GM23338 (cell line): ENCODE results near the gene SIRPA.

Experiments
- CREB1 ChIP-seq: fragments of 250-450 bp; sonication (Bioruptor Pico); IDR thresholded peaks from 2 replicates; pipeline ENCODE4 v1.5.0; 2020; ENCODE audit warnings: low read depth, mild to moderate bottlenecking, moderate library complexity
- EZH2 ChIP-seq: fragments of 200-600 bp; sonication (generic); IDR thresholded peaks from one replicate; pipeline ENCODE4 v1.8.0; 2017; ENCODE audit warnings: antibody characterized with exemption, mild to moderate bottlenecking, low read depth; ENCODE audit not compliant: unreplicated experiment
- EZH2phosphoT487 ChIP-seq: fragments of 200-600 bp; sonication (generic); IDR thresholded peaks from one replicate; pipeline ENCODE4 v1.8.1; 2018; ENCODE audit warnings: antibody characterized with exemption; ENCODE audit not compliant: unreplicated experiment
- JUNB ChIP-seq: IDR thresholded peaks from one replicate; pipeline ENCODE4 v1.6.1; 2016; ENCODE audit warnings: antibody characterized with exemption; ENCODE audit not compliant: unreplicated experiment
- POLR2AphosphoS5 ChIP-seq: IDR thresholded peaks from 2 replicates; pipeline ENCODE4 v1.6.1; 2016; ENCODE audit warnings: antibody characterized with exemption, low read depth
- ZNF114 ChIP-seq: fragments of 250-450 bp; sonication (Bioruptor Pico); IDR thresholded peaks from 2 replicates; pipeline ENCODE4 v1.5.0; 2020; ENCODE audit warnings: mild to moderate bottlenecking, moderate library complexity
- TF ChIP-seq, protein P1 (sequence below), 2 experiments: fragments of 200-600 bp in 1 of 2; sonication (generic) in 1 of 2; conservative IDR thresholded peaks; 2 replicates each; pipeline versions ENCODE4 v1.5.1 to v1.6.1; 2016 to 2017; ENCODE audit warnings: antibody characterized with exemption in 2 of 2, low read depth in 2 of 2, mild to moderate bottlenecking in 2 of 2, moderate library complexity in 1 of 2
- TF ChIP-seq, protein P2 (sequence below): IDR thresholded peaks from one replicate; pipeline ENCODE4 v1.6.1; 2018; ENCODE audit warnings: antibody characterized with exemption; ENCODE audit not compliant: unreplicated experiment

DNA sequence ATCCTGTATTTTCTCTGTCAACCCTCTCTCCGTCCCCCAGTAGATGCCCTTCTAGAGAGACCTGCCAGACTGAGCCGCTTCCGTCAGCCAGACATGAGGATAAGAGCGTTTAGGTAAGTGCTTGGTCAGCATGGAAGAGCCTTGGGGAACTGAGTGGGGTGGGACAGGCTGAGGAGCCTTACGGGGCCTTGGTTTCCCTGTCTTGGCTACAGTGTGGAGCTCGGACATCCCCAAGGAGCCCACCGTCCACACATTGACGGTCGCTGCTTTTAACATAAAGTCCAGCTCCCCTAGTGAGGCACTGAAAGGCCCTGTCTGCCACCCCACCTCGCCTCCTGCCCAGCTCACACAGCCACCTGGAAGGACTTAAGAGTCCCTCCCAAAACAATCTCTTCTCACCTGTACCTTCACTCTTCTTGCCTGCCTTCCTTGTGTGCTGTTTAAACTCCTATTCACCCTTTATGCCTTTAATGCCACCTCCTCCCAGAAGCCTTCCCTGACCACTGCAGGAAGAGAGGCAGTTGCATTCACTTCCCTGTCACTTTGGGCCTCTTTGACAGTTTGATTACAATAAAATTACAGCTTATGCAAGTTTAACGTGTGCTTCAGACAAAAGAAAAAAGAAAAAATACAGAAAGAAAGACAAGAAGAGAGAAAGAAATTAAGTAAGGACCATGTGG, 56.4 kb downstream of the SIRPA start:
- TF ChIP-seq, protein P1, sequence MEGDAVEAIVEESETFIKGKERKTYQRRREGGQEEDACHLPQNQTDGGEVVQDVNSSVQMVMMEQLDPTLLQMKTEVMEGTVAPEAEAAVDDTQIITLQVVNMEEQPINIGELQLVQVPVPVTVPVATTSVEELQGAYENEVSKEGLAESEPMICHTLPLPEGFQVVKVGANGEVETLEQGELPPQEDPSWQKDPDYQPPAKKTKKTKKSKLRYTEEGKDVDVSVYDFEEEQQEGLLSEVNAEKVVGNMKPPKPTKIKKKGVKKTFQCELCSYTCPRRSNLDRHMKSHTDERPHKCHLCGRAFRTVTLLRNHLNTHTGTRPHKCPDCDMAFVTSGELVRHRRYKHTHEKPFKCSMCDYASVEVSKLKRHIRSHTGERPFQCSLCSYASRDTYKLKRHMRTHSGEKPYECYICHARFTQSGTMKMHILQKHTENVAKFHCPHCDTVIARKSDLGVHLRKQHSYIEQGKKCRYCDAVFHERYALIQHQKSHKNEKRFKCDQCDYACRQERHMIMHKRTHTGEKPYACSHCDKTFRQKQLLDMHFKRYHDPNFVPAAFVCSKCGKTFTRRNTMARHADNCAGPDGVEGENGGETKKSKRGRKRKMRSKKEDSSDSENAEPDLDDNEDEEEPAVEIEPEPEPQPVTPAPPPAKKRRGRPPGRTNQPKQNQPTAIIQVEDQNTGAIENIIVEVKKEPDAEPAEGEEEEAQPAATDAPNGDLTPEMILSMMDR (conservative IDR thresholded peaks at IDR 0.05; ENCODE audit: low read depth in 2 of 2), result no peak
- no peak for TF ChIP-seq POLR2AphosphoS5
- TF ChIP-seq EZH2, result no peak
- TF ChIP-seq ZNF114 (CRISPR knock-in tag), result no peak
- TF ChIP-seq EZH2phosphoT487, result no peak
- TF ChIP-seq JUNB, result no peak
- TF ChIP-seq, protein P2, sequence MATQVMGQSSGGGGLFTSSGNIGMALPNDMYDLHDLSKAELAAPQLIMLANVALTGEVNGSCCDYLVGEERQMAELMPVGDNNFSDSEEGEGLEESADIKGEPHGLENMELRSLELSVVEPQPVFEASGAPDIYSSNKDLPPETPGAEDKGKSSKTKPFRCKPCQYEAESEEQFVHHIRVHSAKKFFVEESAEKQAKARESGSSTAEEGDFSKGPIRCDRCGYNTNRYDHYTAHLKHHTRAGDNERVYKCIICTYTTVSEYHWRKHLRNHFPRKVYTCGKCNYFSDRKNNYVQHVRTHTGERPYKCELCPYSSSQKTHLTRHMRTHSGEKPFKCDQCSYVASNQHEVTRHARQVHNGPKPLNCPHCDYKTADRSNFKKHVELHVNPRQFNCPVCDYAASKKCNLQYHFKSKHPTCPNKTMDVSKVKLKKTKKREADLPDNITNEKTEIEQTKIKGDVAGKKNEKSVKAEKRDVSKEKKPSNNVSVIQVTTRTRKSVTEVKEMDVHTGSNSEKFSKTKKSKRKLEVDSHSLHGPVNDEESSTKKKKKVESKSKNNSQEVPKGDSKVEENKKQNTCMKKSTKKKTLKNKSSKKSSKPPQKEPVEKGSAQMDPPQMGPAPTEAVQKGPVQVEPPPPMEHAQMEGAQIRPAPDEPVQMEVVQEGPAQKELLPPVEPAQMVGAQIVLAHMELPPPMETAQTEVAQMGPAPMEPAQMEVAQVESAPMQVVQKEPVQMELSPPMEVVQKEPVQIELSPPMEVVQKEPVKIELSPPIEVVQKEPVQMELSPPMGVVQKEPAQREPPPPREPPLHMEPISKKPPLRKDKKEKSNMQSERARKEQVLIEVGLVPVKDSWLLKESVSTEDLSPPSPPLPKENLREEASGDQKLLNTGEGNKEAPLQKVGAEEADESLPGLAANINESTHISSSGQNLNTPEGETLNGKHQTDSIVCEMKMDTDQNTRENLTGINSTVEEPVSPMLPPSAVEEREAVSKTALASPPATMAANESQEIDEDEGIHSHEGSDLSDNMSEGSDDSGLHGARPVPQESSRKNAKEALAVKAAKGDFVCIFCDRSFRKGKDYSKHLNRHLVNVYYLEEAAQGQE, result no peak
- no peak for TF ChIP-seq CREB1
